HG03066 (cell line): Measurements from ENCODE around the gene CAPS.
"Not testable (repeated sequence)": the region's sequence is repeated elsewhere in the genome, so short reads cannot be mapped to it uniquely, and the experiment has no call there.

Experiments
- ATAC-seq: cut with Tn5 transposase; IDR thresholded peaks from one replicate; pipeline ENCODE4 v1.9.1; 2021; ENCODE audit warnings: low read depth; ENCODE audit not compliant: unreplicated experiment

CAPS gene

GRCh38 chr19:5953680-5954213, 39.7 kb downstream of the CAPS start:
- no peak for ATAC-seq

DNA sequence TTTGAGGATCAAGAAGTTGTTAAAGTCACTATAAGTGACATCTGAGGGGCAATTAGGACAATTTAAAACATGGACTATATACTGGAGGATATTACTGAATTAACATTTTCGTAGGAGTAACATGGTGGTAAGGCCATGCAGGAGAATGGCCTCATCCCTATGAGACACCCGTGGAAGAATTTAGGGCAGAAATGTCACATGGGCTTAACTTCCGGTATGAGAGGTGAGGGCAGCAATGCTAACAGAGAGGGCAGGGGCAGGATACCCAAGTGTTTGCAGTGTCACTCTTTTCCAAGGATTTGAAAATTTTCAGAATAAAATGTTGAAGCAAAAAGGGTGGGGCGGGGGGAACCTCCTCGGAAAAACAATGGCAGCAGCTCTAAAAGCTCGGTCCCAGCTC, 40.2 kb downstream of the CAPS start:
- no peak for ATAC-seq

DNA sequence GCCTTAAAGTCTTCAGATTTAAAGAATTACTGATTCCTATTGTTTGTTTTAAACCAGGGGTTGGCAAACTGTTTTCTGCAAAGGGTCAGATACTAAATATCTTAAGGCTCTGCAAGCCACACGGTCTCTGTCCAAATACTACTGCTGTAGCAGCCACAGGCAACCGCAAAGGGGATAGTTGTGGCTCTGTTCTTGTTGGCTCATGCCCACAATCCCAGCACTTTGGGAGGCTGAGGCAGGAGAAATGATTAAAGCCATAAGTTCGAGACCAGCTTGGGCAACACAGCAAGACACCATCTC, 41.5 kb downstream of the CAPS start:
- ATAC-seq, result no peak

DNA sequence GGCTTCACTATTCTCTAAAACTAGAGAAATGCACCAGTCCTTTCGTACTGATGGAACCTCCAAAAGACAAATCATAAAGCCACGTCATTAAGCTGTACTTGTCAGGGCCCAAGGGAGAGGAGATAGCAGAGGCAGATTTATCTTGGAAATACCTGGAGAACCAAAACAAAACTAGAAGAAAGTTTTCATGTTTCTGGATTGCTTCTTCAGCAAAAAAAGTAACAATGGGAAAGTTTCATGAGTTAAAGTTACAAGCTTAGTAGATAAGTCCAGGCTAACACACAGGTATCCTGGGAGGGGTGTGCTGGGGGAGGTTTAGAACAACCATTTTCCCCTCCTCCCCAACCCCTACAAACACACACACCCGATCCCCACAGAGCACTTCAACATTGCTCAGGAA, 42.3 kb downstream of the CAPS start:
- ATAC-seq, result no peak

- no peak for ATAC-seq
These were observed 42.7 kb downstream of the CAPS start for GRCh38 chr19:5956728-5957127.

DNA sequence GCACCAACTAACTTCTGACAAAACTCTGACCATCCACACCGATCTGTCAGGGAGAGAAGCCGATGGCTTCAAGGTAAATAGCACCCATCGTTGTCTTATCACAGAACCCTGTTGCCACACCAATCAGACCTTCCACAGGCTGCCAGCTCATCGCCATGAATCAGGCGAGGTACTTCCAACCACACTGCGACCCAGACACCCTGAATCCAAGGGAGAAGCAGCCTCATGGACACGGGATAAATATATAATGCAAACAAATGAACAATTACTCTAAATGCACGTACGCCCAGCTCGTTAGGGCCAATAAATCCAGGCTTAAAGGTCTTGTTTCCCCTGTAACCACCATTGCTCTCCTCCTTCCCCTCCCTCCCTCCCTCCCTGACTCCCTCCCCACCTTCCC, 43.1 kb downstream of the CAPS start:
- no peak for ATAC-seq

GRCh38 chr19:5958074-5958850, 44.2 kb downstream of the CAPS start:
- ATAC-seq, result no peak

DNA sequence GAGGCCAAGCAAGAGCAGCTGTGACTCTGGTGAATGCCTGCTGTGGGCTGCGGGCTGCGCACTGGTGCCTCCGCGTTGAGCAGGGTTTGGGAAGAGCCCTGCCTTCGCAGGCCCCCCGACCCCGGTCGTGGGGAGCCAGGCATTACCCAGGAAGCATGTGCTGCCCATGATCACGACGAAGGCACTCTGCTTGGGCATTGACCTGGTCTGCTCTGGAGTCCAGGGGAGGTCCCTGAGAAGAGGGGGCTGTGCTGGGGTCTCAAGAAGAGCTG, 44.7 kb downstream of the CAPS start:
- no peak for ATAC-seq

- ATAC-seq, result no peak
These were observed 45.4 kb downstream of the CAPS start for GRCh38 chr19:5959260-5960004.

DNA sequence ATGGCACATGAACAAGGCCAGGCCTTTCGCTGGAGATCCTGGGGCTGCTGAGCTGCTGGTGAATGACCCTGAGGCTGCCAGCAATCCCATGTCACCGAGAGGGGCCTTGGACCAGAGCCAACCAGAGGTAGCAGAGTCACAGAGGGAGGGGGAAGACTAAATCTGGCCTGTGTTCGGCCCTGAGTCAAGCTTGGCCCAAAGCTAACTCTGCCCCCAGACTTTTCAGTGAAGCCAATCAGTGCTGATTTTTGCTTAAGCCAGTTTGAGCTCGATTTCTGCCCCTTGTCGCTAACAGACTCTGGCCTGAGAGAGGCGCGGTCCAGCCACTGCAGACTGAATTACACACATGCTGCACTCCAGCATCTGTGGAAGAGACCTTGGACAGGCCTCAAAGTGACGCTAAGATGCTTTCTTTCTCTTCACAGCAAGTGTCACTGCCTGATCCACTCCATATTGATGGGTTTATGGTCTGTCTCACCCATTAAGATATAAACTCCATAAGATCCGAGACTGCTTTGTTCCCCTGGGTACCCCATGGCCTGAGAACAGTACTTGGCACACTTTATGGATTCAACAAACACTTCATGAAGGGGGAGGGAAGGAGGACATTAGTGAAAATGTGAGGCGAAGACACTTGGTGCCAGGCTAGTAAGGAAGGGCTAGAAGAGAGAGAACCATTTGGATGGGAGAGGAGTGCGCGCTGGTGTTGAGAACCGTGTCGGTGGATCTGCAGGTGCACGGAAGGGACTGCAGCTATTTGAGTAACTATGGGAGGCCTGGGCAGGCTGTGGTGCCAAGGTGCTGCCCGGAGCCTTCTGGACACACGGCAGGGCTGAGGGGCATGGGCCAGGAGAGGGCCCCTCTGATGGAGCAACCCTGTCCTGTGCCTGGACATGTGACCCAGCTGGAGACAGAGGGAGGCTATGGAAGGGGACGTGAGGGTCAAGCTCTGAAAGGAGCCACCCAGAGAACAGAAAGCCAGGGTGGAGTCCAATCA, 46.2 kb downstream of the CAPS start:
- no peak for ATAC-seq

- not testable (repeated sequence) for ATAC-seq
These were observed 47.6 kb downstream of the CAPS start for GRCh38 chr19:5961641-5961968.

DNA sequence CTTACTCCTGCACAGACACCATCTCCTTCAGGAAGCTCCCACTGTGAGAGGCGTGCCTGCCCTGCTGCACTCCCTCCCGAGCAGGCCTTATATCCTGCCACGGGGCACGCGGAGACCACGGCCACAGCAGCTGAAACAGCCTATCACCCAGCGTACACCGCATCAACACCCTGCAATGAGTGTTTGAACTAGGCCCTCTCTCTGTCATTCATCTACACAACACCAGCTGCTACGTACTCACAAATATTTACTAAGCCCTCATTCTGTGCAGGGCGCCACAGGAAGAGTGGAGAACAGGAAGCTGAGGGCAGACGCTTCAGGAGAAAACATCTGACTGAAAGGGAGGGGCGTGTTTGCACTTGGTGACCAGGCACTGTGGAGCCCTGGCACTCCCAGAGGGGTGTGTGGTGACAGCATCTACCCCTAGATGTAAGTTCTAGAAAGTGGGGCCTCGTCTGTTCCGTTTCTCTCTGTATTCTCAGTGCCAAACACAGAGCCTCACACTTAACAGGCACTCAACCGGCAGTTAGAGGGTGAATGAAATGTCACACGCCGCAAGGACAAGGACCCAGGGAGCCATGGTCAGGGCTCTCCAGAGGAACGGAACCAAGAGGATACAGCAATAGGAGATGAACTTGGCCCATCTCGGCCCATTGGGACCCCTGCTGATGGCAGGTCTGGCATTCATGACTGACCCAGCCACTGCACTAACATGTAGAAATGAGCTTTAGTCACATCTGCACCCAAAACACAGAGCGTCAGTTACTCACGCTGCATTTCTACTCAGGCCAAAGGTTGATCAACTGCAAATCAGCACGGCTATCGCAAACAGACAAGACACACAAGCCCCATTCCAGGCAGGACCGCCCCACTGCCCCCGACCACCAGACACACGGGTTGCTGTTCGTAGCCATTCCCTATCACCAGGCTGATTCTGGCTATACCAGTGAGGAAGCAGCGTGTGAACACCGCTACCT, 48.2 kb downstream of the CAPS start:
- no peak for ATAC-seq

GRCh38 chr19:5963259-5963658, 49.2 kb downstream of the CAPS start:
- ATAC-seq, result not testable (repeated sequence)

DNA sequence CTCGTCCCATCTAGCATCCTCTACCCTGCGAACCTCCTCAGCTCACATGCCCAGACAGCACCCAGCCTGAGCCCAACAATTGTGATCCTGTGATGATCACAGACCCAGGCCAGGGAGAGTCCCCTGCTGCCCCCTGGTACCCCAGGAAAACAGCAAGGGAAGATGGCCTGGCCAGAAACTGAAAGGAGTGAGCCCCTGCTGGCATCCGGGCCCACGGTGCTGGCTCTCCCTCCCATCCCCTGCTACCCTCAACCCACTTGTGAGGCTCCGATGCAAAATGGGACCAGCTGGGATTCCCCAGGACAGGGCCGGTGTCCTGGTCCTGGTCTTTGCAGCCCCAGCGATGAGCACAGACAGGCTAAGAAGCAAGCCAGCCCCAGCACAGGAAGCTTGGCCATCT, 49.8 kb downstream of the CAPS start:
- no peak for ATAC-seq

DNA sequence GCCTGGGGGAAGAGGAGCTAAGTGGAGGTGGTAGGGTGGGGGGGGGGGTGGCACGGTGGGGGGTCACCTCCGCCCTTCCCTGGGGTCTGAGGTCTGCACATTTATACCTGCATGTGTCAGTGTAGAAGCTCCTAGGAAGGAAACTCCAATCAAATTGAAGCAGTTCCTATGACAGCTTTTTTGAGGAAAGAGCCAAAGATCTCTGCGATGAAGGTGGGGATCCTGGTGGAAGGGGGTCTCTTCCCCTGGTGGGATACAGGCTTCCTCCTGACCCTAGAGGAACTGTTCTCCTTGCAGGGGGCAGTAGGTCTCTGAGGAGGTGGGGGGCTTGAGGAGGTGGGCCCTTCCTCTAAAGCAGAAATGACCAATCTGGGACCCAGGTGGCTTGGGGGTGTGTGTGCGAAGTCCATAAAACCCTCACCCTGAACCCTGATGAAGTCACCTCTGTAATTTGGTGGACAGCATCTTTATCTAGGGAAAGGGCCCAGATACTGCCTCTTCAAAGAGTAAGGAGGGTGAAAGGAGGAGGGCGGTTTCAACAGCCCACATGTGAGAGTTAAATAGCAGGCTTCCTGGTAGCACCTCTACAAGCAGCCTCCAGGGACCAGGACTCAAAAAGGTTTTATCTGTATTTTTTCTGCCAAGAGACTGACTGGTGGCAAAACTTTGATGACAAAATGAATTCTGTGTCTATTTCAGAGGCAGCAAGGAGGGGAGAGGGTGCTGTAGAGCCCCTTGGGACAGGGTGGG, 50.9 kb downstream of the CAPS start:
- ATAC-seq, result no peak
